ENCODE results near the gene CYB561D1. TPM values are rescaled to one million over a fixed set of nuclear protein-coding genes. Genes with fewer than 3 reads are reported as not detected.

CYB561D1 gene
- total and polyA plus RNA-seq, 10 of the 15 experiments (the other 5 are each of a cell fraction or from before 2014, with no cell fraction given): 0.68 to 9.0 (median 3.3) TPM

DNA sequence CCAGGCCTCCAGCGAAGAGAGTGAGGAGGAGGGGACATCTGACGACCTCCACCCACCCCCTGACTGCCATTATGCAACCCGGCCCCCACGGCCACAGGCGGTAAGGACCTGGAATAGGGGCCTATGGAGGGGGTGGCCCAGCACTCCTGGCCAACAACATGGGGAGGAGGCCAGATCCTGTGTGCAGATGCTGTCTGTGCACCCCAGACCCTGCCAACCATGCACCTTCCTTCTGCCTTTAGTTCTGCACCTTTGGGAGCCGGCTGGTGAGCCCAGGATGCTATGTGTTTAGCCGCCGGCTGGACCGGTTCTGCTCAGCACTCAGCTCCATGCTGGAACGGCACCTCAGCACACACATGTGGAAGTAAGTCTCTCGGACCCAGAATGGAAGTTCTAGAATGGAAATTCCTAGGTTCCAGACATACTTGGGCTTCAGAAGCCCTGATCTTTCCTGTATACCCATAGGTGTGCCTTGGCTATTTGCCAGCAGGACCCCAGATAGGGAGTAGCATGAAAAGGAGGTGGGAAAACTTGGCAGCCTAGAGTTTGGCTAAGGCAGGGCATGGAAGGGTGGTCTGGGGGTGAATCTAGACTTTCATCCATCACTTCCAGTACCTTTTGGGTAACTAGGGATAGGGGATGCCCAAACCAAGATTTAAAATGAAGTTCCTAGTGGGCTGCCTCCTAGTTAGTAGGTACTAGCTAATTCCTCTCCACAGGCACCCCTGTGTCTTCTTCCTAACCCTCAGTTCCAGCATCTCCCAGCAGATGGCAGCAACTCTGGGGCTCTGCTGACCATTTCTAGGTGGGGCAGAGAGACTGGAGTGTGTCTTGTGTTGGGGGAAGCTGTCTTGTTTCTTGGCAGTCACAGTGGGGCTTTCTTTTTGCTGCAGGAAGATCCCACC, 3.6 kb upstream of the CYB561D1 start (continued):
- TF ChIP-seq, protein P1, sequence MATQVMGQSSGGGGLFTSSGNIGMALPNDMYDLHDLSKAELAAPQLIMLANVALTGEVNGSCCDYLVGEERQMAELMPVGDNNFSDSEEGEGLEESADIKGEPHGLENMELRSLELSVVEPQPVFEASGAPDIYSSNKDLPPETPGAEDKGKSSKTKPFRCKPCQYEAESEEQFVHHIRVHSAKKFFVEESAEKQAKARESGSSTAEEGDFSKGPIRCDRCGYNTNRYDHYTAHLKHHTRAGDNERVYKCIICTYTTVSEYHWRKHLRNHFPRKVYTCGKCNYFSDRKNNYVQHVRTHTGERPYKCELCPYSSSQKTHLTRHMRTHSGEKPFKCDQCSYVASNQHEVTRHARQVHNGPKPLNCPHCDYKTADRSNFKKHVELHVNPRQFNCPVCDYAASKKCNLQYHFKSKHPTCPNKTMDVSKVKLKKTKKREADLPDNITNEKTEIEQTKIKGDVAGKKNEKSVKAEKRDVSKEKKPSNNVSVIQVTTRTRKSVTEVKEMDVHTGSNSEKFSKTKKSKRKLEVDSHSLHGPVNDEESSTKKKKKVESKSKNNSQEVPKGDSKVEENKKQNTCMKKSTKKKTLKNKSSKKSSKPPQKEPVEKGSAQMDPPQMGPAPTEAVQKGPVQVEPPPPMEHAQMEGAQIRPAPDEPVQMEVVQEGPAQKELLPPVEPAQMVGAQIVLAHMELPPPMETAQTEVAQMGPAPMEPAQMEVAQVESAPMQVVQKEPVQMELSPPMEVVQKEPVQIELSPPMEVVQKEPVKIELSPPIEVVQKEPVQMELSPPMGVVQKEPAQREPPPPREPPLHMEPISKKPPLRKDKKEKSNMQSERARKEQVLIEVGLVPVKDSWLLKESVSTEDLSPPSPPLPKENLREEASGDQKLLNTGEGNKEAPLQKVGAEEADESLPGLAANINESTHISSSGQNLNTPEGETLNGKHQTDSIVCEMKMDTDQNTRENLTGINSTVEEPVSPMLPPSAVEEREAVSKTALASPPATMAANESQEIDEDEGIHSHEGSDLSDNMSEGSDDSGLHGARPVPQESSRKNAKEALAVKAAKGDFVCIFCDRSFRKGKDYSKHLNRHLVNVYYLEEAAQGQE (IDR thresholded peaks at IDR 0.05; ENCODE audit: low read depth, low read length): no peak
- TF ChIP-seq PAX5 (IDR thresholded peaks at IDR 0.05; ENCODE audit: borderline replicate concordance, low read depth, low read length) (no peak), GABPA (IDR thresholded peaks at IDR 0.05; ENCODE audit: low read depth) (no peak), KAT2A (conservative IDR thresholded peaks at IDR 0.05; ENCODE audit: control insufficient read depth, low read depth, low read length) (no peak), RFX5 (IDR thresholded peaks at IDR 0.05; ENCODE audit: low read depth, low read length) (no peak), SUPT20H (IDR thresholded peaks at IDR 0.05; ENCODE audit: borderline replicate concordance, control insufficient read depth, low read depth, low read length) (no peak), RELB (IDR thresholded peaks at IDR 0.05; ENCODE audit: low read depth) (no peak), YBX1 (IDR thresholded peaks at IDR 0.05) (no peak), HCFC1 (IDR thresholded peaks at IDR 0.05; ENCODE audit: low read length) (no peak), SMAD5 (IDR thresholded peaks at IDR 0.05; ENCODE audit: low read depth) (no peak), CREB1 (IDR thresholded peaks at IDR 0.05; ENCODE audit: low read depth) (no peak), E4F1 (IDR thresholded peaks at IDR 0.05; ENCODE audit: borderline replicate concordance, partially characterized antibody) (no peak), USF1 (IDR thresholded peaks at IDR 0.05; ENCODE audit: borderline replicate concordance, extremely low read length, insufficient read depth, low read depth, low read length) (no peak), POU2F2 (IDR thresholded peaks at IDR 0.05; ENCODE audit: borderline replicate concordance, low read depth, low read length) (0 out of 3 replicates have a peak, but pooled peaks have one; percentile 17)
- TF ChIP-seq, protein P2, sequence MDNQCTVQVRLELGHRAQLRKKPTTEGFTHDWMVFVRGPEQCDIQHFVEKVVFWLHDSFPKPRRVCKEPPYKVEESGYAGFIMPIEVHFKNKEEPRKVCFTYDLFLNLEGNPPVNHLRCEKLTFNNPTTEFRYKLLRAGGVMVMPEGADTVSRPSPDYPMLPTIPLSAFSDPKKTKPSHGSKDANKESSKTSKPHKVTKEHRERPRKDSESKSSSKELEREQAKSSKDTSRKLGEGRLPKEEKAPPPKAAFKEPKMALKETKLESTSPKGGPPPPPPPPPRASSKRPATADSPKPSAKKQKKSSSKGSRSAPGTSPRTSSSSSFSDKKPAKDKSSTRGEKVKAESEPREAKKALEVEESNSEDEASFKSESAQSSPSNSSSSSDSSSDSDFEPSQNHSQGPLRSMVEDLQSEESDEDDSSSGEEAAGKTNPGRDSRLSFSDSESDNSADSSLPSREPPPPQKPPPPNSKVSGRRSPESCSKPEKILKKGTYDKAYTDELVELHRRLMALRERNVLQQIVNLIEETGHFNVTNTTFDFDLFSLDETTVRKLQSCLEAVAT (IDR thresholded peaks at IDR 0.05): no peak
- TF ChIP-seq, protein P3, sequence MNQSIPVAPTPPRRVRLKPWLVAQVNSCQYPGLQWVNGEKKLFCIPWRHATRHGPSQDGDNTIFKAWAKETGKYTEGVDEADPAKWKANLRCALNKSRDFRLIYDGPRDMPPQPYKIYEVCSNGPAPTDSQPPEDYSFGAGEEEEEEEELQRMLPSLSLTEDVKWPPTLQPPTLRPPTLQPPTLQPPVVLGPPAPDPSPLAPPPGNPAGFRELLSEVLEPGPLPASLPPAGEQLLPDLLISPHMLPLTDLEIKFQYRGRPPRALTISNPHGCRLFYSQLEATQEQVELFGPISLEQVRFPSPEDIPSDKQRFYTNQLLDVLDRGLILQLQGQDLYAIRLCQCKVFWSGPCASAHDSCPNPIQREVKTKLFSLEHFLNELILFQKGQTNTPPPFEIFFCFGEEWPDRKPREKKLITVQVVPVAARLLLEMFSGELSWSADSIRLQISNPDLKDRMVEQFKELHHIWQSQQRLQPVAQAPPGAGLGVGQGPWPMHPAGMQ (IDR thresholded peaks at IDR 0.05; ENCODE audit: borderline replicate concordance): no peak
